ENCODE measurements around the gene IGDCC3.

- TF ChIP-seq POLR2A (IDR thresholded peaks at IDR 0.05; ENCODE audit: low read length), result no peak
- no peak for TF ChIP-seq GATA1 (IDR thresholded peaks at IDR 0.05; ENCODE audit: low read depth, low read length)
These were observed 26.5 kb upstream of the IGDCC3 start for GRCh38 chr15:65404186-65404872.

Measured in erythroblast (primary cell).